Measurements from ENCODE around the gene ZNF606.

DNA sequence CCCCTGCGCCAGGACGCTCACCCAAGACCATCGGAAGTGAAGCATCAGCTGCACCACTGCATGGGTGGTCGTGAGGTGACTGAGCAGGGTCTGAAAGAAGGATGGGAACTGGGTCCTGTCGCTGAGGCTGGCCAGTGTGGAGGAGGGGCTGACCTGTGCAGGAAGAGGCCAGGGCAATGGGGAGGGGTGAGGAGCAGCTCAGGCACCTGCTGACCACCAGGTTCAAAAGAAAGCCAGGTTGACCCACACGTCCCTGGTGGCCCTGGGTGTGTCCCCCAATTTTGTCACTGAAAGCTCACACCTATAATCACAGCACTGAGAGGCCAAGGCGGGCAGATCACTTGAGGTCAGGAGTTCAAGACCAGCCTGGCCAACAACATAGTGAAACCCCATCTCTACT is 17.5 kb upstream of the ZNF606 start:
- TF ChIP-seq, protein P1, sequence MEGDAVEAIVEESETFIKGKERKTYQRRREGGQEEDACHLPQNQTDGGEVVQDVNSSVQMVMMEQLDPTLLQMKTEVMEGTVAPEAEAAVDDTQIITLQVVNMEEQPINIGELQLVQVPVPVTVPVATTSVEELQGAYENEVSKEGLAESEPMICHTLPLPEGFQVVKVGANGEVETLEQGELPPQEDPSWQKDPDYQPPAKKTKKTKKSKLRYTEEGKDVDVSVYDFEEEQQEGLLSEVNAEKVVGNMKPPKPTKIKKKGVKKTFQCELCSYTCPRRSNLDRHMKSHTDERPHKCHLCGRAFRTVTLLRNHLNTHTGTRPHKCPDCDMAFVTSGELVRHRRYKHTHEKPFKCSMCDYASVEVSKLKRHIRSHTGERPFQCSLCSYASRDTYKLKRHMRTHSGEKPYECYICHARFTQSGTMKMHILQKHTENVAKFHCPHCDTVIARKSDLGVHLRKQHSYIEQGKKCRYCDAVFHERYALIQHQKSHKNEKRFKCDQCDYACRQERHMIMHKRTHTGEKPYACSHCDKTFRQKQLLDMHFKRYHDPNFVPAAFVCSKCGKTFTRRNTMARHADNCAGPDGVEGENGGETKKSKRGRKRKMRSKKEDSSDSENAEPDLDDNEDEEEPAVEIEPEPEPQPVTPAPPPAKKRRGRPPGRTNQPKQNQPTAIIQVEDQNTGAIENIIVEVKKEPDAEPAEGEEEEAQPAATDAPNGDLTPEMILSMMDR (IDR thresholded peaks at IDR 0.05) = no peak
- TF ChIP-seq POLR2A (IDR thresholded peaks at IDR 0.05; ENCODE audit: low read depth) = no peak

Data from esophagus muscularis mucosa (tissue), 3 donors.